Bone marrow (tissue), 2 donors: ENCODE data around the gene OR4M1.
"Not testable (repeated sequence)": the region's sequence is repeated elsewhere in the genome, so short reads cannot be mapped to it uniquely, and the experiment has no call there.

Experiments
- DNase-seq, 2 donors: peaks; one replicate each; lab custom pipeline; 2025; lab: John Stamatoyannopoulos, UW

Gene OR4M1

DNA sequence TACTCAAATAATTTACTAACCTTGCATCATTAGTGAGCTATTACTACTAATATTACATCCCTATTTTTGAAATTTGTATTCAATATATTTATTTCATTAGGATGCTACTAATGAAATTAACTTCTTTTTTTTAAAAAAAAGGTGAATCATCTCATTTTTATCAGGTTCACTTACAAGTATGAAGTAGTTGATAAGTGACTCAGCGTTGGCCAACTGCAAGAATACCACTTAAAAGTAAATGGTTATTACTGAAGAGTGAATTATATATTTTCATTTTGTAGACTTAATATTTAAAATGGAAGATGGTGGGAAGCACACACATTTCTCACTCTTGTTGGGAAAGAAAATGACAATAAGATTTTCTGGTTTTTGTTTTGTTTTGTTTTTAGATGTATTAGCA, 49.9 kb downstream of the OR4M1 start:
- DNase-seq, result no peak

DNA sequence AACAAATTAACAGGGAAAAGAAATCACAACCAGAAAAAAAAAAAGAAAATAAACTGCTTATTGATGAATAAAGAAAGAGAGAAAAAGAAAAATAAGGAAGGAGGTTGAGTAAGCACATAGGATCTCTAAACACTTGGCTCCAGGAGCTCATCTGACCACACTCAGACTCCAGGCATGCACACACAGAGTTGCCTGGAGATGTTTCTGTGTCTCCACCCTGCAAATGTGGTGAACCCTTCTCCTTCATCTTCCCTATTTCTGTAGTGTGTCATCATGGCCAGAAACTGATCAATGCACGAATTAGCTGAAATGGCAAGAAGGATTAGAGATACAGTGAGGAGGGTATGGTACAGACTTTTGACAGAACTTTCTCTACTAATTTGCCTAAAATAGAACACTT, 50.5 kb downstream of the OR4M1 start:
- no peak for DNase-seq

DNA sequence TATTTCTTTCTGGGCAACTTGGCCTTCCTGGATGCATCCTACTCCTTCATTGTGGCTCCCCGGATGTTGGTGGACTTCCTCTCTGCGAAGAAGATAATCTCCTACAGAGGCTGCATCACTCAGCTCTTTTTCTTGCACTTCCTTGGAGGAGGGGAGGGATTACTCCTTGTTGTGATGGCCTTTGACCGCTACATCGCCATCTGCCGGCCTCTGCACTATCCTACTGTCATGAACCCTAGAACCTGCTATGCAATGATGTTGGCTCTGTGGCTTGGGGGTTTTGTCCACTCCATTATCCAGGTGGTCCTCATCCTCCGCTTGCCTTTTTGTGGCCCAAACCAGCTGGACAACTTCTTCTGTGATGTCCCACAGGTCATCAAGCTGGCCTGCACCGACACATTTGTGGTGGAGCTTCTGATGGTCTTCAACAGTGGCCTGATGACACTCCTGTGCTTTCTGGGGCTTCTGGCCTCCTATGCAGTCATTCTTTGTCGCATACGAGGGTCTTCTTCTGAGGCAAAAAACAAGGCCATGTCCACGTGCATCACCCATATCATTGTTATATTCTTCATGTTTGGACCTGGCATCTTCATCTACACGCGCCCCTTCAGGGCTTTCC, 54.4 kb downstream of the OR4M1 start:
- DNase-seq, result not testable (repeated sequence)

DNA sequence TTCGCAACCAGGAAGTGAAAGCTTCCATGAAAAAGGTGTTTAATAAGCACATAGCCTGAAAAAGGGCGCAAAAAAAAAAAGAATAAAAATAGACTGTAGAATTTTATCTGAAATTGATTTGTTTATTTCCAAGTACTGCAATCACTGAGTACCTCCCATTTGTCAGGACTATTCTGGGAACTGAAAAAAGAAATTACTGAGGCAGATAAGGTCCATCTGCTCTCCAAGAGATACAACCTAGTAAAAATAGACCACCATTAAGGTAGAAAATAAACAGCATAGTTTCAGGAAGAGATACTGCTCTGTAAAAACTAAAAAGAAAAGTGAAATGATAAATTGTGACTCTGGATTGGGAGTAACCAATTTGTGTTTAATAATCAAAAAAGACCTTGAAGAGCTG, 55.0 kb downstream of the OR4M1 start:
- DNase-seq, result no peak
